OCI-LY7 (cell line): ENCODE results near the gene KCNN3.

ENCODE experiments used
- EZH2phosphoT487 ChIP-seq: fragments of 200-600 bp; sonication (generic); IDR thresholded peaks from 2 replicates; pipeline ENCODE4 v1.6.1; 2018; ENCODE audit warnings: low read depth, borderline replicate concordance, mild to moderate bottlenecking, mixed run types, antibody characterized with exemption, low read length, moderate library complexity, mixed read lengths
- TF ChIP-seq, protein P1 (sequence below): fragments of 200-600 bp; sonication (generic); conservative IDR thresholded peaks from 2 replicates; pipeline ENCODE4 v1.5.1; 2014; ENCODE audit warnings: mild to moderate bottlenecking, antibody characterized with exemption, low read length, moderate library complexity, mixed read lengths

DNA sequence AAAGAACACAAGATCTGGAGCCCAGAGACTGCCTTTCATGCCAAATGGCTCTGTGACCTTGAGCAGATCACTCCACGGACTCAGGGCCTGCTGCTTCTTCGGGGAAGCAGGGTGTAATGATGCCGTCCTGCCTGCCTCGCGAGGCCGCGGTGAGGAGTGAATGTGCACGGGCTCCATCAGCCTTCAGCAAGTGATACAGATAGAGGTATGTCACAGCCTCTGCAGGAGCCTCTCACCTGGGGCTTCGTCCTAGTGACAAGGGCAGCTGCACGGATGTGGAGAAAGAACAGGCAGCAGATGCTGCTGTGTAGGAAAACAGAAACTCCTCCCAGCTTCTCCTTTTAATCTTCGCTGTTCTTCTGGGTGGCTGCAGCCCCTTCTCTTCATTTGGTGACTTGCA is 127.5 kb downstream of the KCNN3 start:
- TF ChIP-seq, protein P1, sequence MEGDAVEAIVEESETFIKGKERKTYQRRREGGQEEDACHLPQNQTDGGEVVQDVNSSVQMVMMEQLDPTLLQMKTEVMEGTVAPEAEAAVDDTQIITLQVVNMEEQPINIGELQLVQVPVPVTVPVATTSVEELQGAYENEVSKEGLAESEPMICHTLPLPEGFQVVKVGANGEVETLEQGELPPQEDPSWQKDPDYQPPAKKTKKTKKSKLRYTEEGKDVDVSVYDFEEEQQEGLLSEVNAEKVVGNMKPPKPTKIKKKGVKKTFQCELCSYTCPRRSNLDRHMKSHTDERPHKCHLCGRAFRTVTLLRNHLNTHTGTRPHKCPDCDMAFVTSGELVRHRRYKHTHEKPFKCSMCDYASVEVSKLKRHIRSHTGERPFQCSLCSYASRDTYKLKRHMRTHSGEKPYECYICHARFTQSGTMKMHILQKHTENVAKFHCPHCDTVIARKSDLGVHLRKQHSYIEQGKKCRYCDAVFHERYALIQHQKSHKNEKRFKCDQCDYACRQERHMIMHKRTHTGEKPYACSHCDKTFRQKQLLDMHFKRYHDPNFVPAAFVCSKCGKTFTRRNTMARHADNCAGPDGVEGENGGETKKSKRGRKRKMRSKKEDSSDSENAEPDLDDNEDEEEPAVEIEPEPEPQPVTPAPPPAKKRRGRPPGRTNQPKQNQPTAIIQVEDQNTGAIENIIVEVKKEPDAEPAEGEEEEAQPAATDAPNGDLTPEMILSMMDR, result no peak
- TF ChIP-seq EZH2phosphoT487, result no peak
